Stimulated activated CD4-positive, alpha-beta T cell treated with anti-CD3 and anti-CD28 coated beads, TNF-alpha, amount 100 ng/mL, for 4 hours (primary cell): ENCODE results near the gene TAGLN3.
A peak's percentile ranks its signal among the peaks of the same experiment; 100 is the strongest.

Experiments
- DNase-seq, 3 experiments: peaks; one replicate each; pipeline ENCODE4 v3.0.0-alpha.2; 2020; ENCODE audit warnings: low read depth in 3 of 3

Gene TAGLN3

DNA sequence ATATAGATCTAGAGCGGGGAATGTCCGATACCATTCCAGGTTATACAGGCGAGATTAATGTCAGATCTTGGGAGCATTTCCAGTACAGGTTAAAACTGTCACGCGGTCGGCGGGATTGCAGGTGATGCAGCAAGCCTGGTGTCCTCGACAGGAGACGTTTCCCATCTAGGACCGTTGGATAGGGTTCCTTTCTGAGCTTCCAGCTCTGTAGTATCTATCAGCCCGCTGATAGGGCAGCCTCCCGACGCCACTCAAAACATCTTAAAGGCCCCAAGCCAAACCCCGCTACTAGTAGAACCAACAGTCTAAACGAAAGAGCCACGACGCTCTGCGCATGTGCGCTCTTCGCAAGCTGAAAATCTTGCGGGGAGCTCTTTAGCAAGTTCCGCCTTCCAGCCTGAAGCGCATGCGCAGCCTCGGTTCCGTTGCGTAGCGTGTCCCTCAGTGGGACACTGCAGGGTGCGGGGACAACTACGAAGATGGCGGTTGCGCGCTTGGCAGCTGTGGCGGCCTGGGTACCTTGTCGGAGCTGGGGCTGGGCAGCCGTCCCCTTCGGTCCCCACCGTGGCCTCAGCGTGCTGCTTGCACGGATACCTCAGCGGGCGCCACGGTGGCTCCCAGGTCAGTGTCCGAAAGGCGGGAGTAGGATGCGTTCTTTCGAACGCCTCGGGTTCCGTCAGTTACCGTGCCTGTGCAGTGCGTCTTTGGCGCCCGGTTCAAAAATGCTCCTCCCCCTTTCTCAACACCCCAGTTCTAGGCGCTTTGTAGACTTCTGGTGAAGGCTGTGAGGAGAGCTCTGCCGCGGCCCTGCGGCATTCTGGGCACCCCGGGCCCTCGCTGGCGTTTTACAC is 19.9 kb upstream of the TAGLN3 start, which contains the start of gene ABHD10:
Gene ABHD10 (plus strand): TSS at position 444 of the 851 bp plus-strand sequence. CDS start 36 bp downstream, at position 480.
- DNase-seq: peak; percentile 87 to 95 (median 95)

DNA sequence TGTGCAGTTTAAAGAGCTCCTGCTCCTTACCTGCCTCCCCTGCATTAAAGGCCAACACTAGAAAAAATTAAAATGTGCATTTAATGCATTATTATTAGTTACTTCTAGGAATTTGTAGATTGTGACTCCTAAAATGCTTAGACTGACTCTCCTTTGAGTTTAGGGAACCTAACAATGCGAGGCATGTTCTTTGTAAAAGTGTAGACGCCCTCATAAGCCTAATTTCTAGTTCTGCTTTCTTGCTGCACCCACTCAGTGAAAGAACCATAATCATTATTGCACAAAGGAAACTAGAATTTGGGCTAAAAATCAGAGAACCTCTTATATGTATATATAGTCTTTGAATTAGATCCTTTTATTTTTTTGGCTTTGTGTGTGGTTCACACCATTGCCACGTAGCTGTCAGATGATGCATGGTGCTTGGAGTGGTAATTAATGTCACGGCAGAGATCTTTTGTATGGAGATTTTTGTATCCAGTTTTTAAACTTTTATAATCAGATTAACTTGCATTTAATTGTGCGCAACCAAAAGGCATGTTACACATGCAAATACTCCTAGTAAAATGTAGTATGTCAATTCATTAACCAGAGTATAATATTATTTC is 19.2 kb upstream of the TAGLN3 start:
- DNase-seq: no peak

DNA sequence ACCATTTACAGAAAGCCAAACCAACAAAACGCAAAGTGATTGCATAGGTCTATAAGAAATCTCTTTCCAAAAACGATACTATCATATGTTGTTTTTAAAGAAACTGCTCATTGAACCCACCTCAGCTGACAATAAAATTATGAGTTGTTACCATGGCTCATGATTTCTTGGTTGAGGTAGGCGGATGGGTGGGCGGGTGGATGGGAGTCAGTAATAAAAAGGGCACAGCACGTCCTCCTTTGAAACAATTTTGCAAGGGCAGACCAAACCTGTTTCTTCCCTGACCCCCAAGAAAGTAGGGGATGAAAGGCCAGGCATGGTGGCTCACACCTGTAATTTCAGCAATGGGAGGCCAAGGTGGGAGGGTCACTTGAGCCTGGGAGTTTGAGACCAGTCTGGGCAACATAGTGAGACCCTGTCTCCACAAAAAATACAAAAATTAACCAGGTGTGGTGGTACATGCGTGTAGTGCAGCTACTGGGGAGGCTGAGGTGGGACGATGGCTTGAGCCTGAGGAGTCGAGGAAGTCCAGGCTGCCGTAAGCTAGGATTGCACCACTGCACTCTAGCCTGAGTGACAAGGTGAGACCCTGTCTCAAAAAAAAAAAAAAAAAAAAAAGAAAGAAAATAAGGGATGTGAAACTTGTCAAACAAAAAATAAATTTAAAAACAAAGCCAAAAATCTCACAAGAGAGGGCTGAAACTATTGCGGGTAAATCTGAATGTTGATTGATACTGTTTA is 17.8 kb upstream of the TAGLN3 start:
- DNase-seq: peak in 2 of 3 experiments; percentile 21 to 47

DNA sequence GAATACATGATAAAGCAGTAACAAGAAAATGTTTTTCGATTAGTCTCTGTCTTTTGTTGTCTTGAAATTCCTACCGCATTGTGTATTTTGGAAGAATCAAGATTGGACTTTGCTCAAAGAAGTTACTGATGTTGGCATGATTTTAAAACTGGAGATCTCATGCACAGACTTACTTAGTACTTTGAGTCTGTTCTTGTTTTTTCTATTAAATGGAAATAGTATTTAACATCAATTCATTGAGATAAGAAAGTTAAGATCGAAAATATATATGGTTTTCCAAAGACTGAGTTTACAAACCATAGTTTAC is 17.3 kb upstream of the TAGLN3 start:
- DNase-seq: no peak

DNA sequence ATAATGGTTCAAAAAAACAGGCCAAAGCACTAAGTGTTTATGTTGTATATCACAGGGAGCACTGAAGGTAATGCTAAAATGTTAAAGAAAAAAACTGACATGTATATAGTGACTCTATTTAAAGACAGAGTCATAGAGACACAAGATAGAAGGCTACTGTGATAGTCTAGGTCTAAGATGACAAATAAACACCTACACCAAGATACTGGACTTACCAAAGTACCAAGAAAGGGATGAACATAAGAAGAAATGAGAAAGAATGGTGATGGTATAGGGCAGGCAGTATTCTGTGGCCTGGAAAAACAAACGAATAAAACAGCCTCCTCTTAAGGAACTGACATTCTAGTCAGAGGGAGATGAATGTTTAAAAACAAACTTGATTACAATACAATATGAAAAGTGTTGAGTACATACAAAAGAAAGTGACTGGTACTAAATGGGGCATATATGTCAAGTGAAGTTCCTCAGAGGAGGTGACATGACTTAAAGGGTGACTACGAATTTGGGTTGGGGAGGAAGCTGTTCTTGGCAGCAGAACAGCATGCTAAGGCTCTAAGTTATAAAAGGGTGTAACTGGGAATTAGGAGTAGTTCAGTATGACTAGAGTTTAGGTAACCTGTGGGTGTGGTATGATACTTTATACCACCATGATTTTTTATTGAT is 14.0 kb upstream of the TAGLN3 start:
- DNase-seq: no peak

DNA sequence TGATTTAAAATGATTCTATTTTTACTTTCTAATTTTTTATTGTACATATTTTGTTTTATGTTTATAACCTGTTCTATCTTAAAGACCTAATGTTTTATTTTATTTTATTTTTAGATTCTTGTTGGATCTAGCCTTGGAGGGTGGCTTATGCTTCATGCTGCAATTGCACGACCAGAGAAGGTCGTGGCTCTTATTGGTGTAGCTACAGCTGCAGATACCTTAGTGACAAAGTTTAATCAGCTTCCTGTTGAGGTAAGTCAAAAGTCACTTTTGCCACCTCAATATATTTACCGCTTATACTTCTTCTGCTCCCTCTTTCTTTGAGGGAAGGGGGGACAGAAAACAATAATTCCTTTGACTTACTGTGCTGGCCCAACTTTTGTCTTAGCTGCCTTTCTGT is 11.9 kb upstream of the TAGLN3 start:
- DNase-seq: no peak

DNA sequence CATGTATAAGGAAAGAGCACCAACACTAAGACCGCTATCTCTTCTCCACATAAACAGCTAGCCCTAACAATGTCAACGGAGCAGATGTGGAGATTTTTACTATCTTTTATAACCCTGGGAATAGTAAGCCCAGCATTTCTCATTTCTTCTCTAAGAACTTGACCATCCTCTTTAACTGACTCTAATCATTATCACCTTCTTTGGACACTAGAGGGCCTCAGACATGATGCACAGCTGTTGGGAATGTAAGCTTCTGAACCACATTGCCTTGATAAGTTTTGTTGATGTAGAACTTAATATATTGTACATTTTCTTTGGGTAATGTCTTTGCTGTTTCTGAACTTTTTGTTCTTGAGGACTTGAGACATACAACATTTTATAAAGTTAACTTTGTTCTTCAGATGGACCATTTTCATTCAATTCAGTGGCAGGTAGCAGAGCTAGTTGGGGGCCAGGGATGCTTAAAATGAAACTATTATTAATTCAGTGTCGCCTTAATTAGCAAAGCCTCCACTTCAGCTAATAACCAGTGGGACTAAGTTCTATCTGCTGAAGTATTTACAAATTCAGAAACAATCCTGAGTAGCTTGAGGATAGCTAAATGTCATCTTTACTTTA is 9.6 kb upstream of the TAGLN3 start:
- DNase-seq: no peak

DNA sequence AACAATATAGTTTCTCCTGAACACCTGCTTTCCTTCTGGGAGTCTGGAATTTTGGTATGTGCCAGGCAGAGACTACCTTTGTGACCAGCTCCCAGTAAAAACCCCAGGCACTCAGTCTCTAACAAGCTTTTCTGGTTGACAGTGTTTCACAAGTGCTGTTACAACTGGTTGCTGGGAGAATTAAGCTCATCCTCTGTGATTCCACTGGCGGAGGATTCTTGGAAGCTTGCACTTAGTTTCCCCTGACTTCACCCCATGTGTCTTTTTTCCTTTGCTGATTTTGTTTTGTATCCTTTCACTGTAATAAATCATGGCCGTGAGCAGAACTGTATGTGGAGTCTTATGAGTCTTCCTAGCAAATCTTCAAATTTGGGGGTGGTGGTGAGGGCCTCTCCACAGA is 5.7 kb upstream of the TAGLN3 start:
- no peak for DNase-seq

DNA sequence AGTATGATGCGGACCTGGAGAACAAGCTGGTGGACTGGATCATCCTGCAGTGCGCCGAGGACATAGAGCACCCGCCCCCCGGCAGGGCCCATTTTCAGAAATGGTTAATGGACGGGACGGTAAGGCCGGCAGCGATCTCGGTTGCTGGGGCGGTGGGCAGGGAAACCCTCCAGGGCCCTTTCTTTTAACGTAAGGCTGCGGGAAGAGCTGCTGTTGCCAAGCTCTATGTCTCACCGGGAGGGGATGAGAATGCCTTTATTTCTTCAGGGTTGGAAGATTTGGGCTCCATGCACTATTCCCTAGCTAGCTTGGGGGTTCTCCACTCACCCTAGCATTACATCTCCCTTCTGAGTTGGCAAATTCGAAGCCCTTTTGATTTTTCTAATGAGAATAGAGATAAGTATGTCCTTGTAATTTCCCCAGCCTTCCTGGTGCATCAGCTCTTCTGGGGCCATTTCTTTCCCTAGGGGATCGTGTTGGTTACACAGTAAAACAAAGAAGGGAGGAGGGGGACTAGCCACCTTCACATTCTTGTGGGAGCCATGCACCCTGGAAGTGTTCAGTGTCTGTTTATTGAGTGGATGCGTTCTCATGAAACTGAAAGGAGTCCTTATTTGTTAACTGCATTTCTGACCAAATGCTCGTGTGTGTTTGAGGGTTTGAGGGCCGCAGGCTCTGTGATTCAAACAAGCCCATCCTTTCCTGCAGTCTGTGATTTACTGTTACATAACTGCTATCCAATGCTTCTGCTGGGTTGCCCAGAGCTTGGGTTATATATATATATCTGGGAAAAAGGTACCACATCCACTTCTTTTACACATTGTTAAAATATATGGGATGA is 982 bp downstream of the TAGLN3 start:
- DNase-seq: no peak

DNA sequence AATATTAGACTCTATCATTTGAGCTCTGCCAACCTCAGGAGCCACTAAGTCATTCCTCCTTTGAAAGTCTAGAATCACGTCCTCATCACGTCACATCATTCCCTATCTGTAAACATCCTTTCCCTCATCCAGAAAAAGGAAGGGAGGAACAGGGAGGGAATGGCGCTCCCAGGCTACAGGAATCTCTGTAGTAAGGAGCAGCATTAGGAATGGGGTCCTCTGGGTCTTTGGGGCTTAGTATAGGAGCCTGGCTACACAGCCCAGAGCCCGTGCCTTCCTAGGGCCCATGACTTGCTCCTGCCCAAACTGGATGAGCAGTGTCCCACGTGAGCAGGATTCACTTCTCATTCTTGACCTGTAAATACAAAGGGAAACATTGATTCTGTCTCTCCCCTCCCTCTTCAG is 1.6 kb downstream of the TAGLN3 start:
- DNase-seq: no peak

DNA sequence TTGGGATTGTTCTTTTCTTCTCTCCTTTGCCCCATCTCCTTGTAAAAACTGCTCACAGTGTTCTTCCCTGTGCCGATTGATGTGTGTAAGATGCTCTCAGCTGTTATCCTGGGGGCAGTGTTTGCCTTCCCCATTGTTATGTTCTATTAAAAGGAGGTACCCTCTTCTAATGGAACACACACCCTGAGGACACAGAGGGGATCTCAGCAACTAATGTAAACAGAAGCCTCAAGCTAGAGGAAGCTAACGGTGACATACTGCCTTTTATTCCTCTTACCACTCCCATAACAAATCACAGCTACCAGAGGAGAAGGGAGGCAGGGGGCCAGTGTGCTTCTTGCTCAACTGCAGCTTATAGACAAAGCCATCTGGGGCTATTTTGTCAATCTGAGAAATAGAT is 2.2 kb downstream of the TAGLN3 start:
- no peak for DNase-seq

DNA sequence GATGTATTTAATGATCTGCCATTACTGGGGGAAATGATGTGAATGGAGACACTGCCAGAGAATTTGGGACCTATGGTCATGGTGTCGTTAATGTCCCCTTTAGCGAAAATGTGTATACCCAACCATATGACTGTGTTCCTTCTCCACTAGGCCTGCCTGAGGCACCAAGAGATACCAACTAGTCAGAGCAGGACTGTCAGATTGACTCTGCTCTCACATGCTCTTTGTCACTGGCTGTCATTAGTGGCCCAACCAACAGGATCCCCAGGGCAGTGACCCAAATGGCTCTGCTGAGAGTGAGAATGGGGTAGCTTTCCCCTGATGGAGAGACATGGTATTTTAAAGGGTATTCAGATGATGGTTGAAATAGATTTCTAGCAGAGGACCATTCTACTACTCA is 2.8 kb downstream of the TAGLN3 start:
- DNase-seq: no peak

DNA sequence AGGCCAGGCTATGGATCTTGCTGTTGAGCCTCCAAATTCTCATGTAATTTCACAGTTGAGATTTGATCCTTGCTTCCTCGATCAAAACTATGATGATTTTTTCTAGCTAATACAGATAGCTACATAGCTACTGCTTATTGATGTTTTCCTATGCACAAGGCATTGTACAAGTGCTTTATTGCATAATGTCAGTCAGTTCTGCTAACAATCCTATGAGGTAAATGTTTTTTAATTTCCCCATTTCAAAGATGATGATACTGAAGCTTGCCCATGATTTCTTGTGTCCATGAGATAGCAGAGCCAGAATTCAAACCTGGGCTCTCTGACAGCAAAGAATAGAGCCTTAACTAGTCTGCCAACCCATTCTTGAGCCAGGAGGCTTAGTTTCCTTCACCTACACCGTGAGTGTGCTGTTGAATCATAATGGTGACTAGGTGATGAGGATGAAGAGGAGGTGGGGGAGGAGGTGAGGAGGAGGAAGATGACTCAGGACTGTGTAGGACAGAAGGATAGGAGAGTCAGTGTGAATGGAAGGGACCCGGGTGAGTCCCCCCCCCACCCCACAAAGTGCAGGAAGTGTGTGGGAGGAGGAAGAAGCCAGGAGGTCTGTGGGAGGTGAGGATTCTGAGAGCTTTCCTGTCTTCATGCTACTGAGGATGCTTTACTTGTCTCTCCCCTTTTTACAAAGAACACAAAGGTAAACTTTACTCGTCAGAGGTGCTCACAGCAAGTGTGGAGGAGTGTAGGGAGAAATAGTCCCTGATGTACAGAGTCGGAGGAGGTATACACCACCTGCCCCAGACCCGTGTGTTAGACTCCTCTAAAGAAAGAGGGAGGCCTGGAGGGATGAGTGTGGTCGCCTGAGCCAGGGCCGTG is 3.6 kb downstream of the TAGLN3 start:
- peak in 2 of 3 experiments; percentile 56 to 70 for DNase-seq

DNA sequence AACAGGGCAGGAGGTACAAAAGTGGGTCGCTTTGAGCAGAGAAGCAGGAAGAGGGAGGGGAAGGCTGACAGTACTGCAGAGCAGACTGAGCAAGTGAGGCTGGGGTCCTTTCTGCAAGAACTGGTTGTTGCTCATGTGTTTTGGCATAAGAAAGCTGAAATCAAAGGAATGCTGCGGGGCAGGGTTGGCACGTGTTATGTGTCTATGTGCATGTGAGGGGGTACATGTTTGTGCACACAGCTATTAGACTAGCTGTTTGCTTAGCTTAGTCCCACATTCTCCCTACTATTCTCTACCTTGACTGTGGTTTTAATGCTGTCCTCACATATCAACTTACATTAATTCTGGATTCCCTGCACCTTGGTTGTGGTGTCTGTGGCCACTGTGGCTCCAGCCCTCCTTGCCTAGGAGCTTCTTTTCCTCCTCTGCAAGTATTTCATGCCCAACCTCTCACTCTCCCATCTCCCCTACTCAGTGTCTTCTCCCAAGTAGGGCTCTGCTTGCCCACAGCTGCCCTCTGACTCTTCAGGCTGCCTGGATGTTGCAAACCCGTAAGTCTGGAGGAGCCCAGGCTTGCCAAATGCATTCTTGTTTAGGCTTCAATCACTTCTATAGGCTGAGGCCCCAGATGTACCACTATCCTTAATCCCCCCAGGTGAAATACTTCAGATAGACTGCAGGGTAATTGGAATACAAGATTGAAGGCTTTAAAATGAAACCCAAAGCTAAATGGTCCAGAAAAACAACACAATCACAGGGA is 4.8 kb downstream of the TAGLN3 start:
- no peak for DNase-seq

DNA sequence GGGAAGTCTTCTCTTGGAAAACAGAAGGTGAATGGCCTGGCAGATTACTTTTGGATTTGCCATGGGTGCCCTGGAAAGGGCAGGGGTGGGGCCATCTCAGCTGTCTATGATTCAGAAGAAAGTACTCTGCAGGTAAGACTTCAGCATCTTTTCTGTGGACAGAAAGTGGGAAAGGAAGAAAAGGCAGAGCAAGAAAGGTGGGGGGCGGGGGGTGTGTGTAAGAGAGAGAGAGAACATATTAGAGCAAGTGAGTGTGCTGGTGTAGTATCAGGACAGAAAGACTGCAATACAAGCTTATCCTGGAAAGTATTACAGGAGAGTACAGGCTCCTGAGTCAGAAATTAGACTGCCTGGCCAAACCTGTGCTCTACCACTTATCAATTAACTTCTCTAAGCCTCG is 5.5 kb downstream of the TAGLN3 start:
- no peak for DNase-seq

DNA sequence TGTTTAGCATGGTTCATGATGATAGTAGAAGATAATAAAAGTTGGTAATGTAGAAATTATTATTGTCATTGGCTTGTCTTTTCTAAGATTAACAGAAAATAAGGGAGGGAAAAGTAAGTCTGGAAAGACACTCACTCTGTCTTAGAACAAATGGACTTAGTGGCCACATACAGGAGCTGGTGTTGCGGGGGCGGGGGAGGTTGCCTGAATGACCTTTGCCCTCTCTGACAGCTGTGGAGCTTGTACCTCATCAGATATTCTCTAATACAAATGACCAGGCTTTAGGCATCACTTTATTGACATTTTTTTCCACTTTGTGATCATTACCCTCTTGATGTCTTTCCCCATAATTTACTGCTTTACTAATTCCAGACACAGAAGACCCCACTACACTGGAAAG is 5.9 kb downstream of the TAGLN3 start:
- DNase-seq: no peak

DNA sequence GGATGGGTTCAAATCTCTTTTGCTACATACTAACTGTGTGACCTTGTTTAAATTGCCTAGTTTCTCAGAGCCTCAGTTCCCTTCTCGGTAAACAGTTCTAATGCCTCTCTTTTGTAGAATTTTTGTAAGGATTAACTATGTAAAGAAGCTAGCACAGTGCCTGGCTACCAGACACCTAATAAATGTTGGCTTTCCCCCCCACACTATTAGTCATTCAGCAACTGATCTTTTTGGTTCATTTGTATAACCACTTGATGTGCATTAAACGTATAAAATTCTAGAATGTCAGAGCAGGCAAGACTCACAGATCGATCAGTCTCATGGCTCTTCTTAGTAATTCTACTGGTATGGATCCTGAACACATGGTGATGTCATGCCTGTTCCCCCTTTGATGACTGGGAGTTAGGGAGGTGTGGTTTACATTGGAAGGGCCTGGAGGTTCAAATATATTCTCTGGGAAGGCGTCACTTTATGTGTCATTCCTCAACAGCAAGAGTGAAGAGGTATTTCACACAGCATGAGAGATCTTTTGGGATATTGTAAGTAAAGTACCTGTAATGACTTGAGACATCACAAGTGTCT is 6.5 kb downstream of the TAGLN3 start:
- DNase-seq: no peak

DNA sequence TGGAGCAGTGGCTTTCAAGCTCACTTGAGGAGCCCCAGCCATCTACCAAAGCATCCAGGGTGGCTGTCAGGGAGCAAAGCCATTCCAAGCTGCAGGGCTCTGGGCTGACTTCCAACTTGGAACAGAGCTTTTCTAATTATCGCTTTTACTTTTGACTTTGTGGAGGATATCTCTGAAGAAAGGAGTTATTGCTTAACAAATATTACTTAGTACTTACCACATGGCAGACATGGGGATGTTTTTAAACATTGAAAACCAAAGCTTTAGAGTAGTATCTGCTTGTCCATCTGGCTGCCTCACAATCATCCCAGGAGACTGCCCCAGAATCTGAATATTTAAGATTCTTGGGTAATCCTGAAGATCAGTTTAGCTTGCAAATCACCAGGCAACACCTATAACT is 8.9 kb downstream of the TAGLN3 start:
- DNase-seq: no peak

DNA sequence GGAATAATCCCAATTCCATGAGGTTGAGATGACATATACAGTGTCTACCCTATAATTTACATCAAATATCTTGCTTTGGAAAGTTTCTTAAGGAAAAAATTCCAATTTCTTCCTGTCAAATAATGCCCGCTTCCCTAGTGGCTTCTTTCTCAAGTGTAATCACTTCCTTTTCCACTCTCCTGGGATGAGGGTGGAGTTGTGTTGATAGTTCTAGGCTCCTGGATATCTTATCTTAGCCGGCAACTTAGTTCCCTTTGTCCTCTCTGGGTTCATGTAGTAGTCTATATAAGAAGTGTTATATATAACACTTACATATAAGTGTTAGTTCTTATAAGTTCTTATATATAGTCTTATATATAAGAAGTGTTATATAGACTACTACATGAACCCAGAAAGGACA is 10.9 kb downstream of the TAGLN3 start:
- no peak for DNase-seq
